GM12878 (cell line): ENCODE data around the gene DCDC2. TPM values are rescaled to one million over a fixed set of nuclear protein-coding genes. Genes with fewer than 3 reads are reported as not detected.

Experiments used
- ATAC-seq: fragments of 200-7000 bp; cut with Tn5 transposase; 3 replicates; pipeline ENCODE4 v1.9.1; 2020; ENCODE audit warnings: mild to moderate bottlenecking, moderate library complexity
- BruUV-seq: library from RNA; stranded (reverse); fragments of 400-500 nt; replicated peaks from 2 replicates; lab custom pipeline; 2021; lab: Mats Ljungman, UMichigan
- CTCF ChIA-PET: fragments of 300-600 bp; sonication (Branson Sonifier 250); formaldehyde crosslinking; extraction: SDS; loops from one replicate; lab custom pipeline; 2021; ENCODE audit warnings: inconsistent platforms; lab: Yijun Ruan, JAX
- POLR2A ChIA-PET: fragments of 350-600 bp; formaldehyde crosslinking; extraction: SDS; loops from one replicate; lab custom pipeline; 2021; ENCODE audit warnings: inconsistent platforms; lab: Charles Lee
- RAD21 ChIA-PET: fragments of 300-600 bp; sonication (Branson Sonifier 250); formaldehyde crosslinking; loops from one replicate; lab custom pipeline; 2023; ENCODE audit warnings: antibody characterized with exemption; ENCODE audit not compliant: unreplicated experiment; lab: Charles Lee
- SMC1A ChIA-PET: fragments of 300-600 bp; sonication (Branson Sonifier 250); formaldehyde crosslinking; loops from one replicate; lab custom pipeline; 2023; ENCODE audit not compliant: unreplicated experiment, uncharacterized antibody; lab: Charles Lee
- DNase-seq: peaks from one replicate; pipeline ENCODE4 v3.0.0-alpha.2; 2011; ENCODE audit warnings: low read depth, low spot score
- FAIRE-seq: peaks from 3 replicates; lab custom pipeline; 2011; peaks lifted over from hg19 to GRCh38; lab: Jason Lieb, UNC
- H2AFZ ChIP-seq: 2 replicates; pipeline ENCODE4 v1.6.0; 2011; ENCODE audit warnings: low read depth, low read length, control low read depth; ENCODE audit not compliant: control insufficient read depth
- H3K27ac ChIP-seq: 2 replicates; pipeline ENCODE4 v1.5.1; 2011; ENCODE audit warnings: control low read depth; ENCODE audit not compliant: control insufficient read depth, insufficient read depth
- H3K27me3 ChIP-seq, 2 experiments: replicated peaks in 1 of 2; 2 replicates each; pipeline versions ENCODE4 v1.6.0 to v1.6.1; 2011; ENCODE audit warnings: low read length in 1 of 2; ENCODE audit not compliant: control insufficient read depth in 2 of 2, insufficient read depth in 2 of 2
- H3K36me3 ChIP-seq, 2 experiments: 2 replicates each; pipeline ENCODE4 v1.5.1; 2011; ENCODE audit warnings: low read length in 1 of 2; ENCODE audit not compliant: control insufficient read depth in 2 of 2, insufficient read depth in 2 of 2
- H3K4me1 ChIP-seq: 2 replicates; pipeline ENCODE4 v1.6.1; 2011; ENCODE audit warnings: mild to moderate bottlenecking, low read length, moderate library complexity, mixed read lengths; ENCODE audit not compliant: control insufficient read depth, insufficient read depth
- H3K4me2 ChIP-seq: 2 replicates; pipeline ENCODE4 v1.6.0; 2011; ENCODE audit warnings: control low read depth; ENCODE audit not compliant: control insufficient read depth, insufficient read depth
- H3K4me3 ChIP-seq: fragments of 200-600 bp; sonication (generic); 2 replicates; pipeline ENCODE4 v1.5.1; 2016
- H3K79me2 ChIP-seq: 2 replicates; pipeline ENCODE4 v1.6.0; 2011; ENCODE audit warnings: low read length; ENCODE audit not compliant: control insufficient read depth, insufficient read depth
- H3K9ac ChIP-seq: 2 replicates; pipeline ENCODE4 v1.8.0; 2011; ENCODE audit warnings: low read length, control low read depth, mixed read lengths; ENCODE audit not compliant: control insufficient read depth, insufficient read depth
- H3K9me3 ChIP-seq: replicated peaks from 3 replicates; pipeline ENCODE4 v1.5.1; 2011; ENCODE audit warnings: mild to moderate bottlenecking, low read length; ENCODE audit not compliant: control insufficient read depth, insufficient read depth
- H4K20me1 ChIP-seq: 2 replicates; pipeline ENCODE4 v1.6.0; 2011; ENCODE audit not compliant: control insufficient read depth, insufficient read depth
- ATF7 ChIP-seq: fragments of 450-650 bp; IDR thresholded peaks from 2 replicates; pipeline ENCODE4 v1.6.1; 2016; ENCODE audit warnings: low read depth, mild to moderate bottlenecking
- CHD2 ChIP-seq: IDR thresholded peaks from 2 replicates; pipeline ENCODE4 v1.6.1; 2011; ENCODE audit warnings: low read depth, low read length, improper control_type of control experiment, borderline replicate concordance
- HSF1 ChIP-seq: fragments of 150-350 bp; IDR thresholded peaks from 2 replicates; pipeline ENCODE4 v1.6.1; 2014; ENCODE audit warnings: mild to moderate bottlenecking, low read depth, low read length
- JUNB ChIP-seq: IDR thresholded peaks from 2 replicates; pipeline ENCODE4 v1.6.1; 2016; ENCODE audit warnings: antibody characterized with exemption, mild to moderate bottlenecking
- KAT2A ChIP-seq: conservative IDR thresholded peaks from 2 replicates; pipeline ENCODE4 v1.6.1; 2011; ENCODE audit warnings: low read depth, low read length; ENCODE audit not compliant: control insufficient read depth
- RBBP5 ChIP-seq: fragments of 200-600 bp; sonication (generic); conservative IDR thresholded peaks from 2 replicates; pipeline ENCODE4 v1.6.1; 2016
- SIX5 ChIP-seq: IDR thresholded peaks from 2 replicates; pipeline ENCODE4 v1.6.1; 2011; ENCODE audit warnings: mild to moderate bottlenecking, low read depth, low read length, moderate library complexity; ENCODE audit not compliant: severe bottlenecking
- SMAD5 ChIP-seq: IDR thresholded peaks from 2 replicates; pipeline ENCODE4 v1.6.1; 2016; ENCODE audit warnings: antibody characterized with exemption, low read depth
- SMC3 ChIP-seq: IDR thresholded peaks from 2 replicates; pipeline ENCODE4 v1.6.1; 2011; ENCODE audit warnings: low read length, improper control_type of control experiment, borderline replicate concordance
- TCF7 ChIP-seq: IDR thresholded peaks from 2 replicates; pipeline ENCODE4 v1.6.1; 2014; ENCODE audit warnings: antibody characterized with exemption, borderline replicate concordance
- ZNF592 ChIP-seq: fragments of 450-650 bp; IDR thresholded peaks from 2 replicates; pipeline ENCODE4 v1.6.1; 2017; ENCODE audit warnings: mild to moderate bottlenecking, moderate library complexity
- in situ Hi-C: fragments of 300-500 bp; cut with MboI; formaldehyde crosslinking; loops from 9 replicates; pipeline ENCODE4 v1.14.3; 2018; ENCODE audit warnings: mixed read lengths
- intact Hi-C: fragments of 100-400 bp; cut with micrococcal nuclease; formaldehyde crosslinking; loops from one replicate; pipeline ENCODE4 v1.14.2; 2022; ENCODE audit not compliant: unreplicated experiment
- polyA plus RNA-seq, 11 experiments: library from polyadenylated mRNA; depleted of rRNA in 4 of 11; unstranded in 6 of 11; stranded (reverse) in 5 of 11; fragments of >200 nt; fragmentation: Nextera tagmentation in 4 of 11; fragmentation: Illumina TruSeq in 1 of 11; extraction: Ambion mirVana in 4 of 11; extraction: Trizol in 1 of 11; gene quantifications; 1 replicate in 1 of 11; 2 replicates in 10 of 11; pipeline versions ENCODE4 v1.2.1 to v1.2.3, GENCODE V29; 2011 to 2016; ENCODE audit warnings: inconsistent platforms in 2 of 11, missing spikeins in 2 of 11, low read depth in 1 of 11
- total RNA-seq, 4 experiments: library from RNA; depleted of rRNA in 3 of 4; stranded (reverse); fragments of >200 nt in 3 of 4; fragmentation: Illumina TruSeq in 1 of 4; extraction: Trizol in 1 of 4; gene quantifications; 2 replicates each; pipeline versions ENCODE4 v1.2.1 to v1.2.3, GENCODE V29; 2013 to 2021
- TF ChIP-seq, protein P1 (sequence below): fragments of 450-650 bp; IDR thresholded peaks from 2 replicates; pipeline ENCODE4 v1.6.1; 2017; ENCODE audit warnings: borderline replicate concordance

The DCDC2 gene
- total and polyA plus RNA-seq, 10 of the 15 experiments (the other 5 are each of a cell fraction or from before 2014, with no cell fraction given) = under 0.01 to 0.03 TPM; not detected in 8

- RAD21 ChIA-PET = no interaction called here
- Histone ChIP-seq H2AFZ (no peak overlapping the region), H3K9ac (no peak overlapping the region), H3K36me3 (no peaks in the 10 kb centered on the region), H3K4me1 (no peaks in the 10 kb centered on the region), H3K4me3 (no peak overlapping the region), H3K4me2 (no peak overlapping the region), H3K27ac (no peak overlapping the region), H3K9me3 (no peaks in the 10 kb centered on the region), H3K27me3 (no peaks in the 10 kb centered on the region; a peak in 1 of 4 replicates), H4K20me1 (no peaks in the 10 kb centered on the region), H3K79me2 (no peaks in the 10 kb centered on the region)
- in situ Hi-C loops (no loop called here), intact Hi-C loops (no loop called here)
- no peak for ATAC-seq
- SMC1A ChIA-PET = no interaction called here
- no peak for DNase-seq
- POLR2A ChIA-PET = no interaction called here
- CTCF ChIA-PET = no interaction called here
- BruUV-seq = no TSS peak
- FAIRE-seq = no peak
- TF ChIP-seq SIX5 (no peak), ATF7 (no peak), RBBP5 (no peak), HSF1 (no peak), KAT2A (no peak), JUNB (no peak), SMAD5 (no peak), SMC3 (no peak), TCF7 (no peak), CHD2 (no peak), ZNF592 (no peak)
- TF ChIP-seq, protein P1, sequence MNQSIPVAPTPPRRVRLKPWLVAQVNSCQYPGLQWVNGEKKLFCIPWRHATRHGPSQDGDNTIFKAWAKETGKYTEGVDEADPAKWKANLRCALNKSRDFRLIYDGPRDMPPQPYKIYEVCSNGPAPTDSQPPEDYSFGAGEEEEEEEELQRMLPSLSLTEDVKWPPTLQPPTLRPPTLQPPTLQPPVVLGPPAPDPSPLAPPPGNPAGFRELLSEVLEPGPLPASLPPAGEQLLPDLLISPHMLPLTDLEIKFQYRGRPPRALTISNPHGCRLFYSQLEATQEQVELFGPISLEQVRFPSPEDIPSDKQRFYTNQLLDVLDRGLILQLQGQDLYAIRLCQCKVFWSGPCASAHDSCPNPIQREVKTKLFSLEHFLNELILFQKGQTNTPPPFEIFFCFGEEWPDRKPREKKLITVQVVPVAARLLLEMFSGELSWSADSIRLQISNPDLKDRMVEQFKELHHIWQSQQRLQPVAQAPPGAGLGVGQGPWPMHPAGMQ = no peak
- TF ChIP-seq, all 136 proteins: peak for 0
Measured at GRCh38 chr6:24187965-24188577, 169.8 kb downstream of the DCDC2 start.
